D341Med (cell line): ENCODE results near the gene CMTM8.

Source experiments
- DNase-seq: peaks from one replicate; pipeline ENCODE4 v3.0.0; 2012; ENCODE audit warnings: low spot score

The CMTM8 gene

DNA sequence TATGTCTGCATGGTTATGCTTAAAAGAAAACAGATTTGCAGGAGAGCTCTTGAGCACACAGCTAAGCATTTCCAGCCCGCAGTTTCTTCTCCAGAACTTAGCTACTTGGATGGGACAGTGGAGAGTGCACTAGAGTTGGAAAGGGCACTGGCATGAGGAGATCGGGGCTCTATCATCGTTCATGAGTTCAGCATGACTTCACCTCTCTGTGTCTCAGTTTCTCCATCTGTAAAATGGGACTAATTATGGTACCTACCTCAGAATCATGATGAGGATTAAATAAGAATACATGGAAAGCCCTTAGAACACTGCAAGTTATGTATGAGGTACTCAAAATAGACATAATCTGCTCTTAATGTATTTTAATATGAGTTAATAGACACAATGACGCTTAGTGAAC, 69.9 kb downstream of the CMTM8 start:
- DNase-seq = no peak

DNA sequence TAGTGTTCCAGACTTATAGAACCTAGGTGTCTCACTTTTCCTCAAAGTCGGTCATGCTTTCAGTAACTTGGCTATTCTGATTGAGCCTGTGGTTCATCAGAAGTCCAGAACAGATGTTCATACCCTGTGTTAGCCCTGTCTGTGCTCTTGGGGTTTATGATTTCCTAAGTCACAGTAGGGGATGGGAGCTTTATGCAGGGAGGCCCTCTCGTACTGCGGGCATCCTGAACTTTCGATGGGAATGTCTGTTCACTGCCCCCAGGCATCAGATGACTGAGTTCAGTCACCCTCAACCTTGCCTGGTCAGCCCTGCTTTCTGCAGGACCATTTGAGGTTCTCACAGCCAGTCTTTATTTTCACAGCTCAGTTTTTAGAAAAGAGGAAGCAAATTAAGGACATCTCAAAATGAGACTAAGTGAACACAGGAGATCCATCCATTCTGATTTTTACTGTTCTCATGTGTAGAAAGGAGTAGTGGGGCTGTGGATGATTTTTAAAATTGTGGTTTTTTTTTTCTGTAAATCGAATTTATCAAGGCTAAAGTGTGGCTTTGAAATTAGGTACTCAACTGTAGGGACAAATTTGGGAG, 71.3 kb downstream of the CMTM8 start:
- DNase-seq = no peak

DNA sequence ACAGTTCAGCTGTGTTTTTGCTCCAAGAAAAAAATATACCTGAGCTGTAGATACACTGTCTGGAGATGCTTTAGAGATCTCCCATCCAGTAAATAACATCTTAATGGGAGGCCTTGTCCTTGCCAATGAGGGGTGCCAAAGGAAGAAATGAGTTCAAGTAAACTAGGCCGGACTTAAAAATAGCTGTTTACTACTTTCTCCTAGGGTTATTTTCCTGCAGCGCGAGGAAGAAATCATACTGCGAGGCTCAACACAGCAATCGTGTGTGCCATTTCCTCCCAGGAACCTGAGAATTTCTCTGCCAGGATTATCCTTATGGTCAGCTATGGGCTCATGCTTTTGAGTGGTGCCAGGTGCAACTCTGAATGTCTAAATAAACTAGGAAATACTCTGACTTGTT, 71.9 kb downstream of the CMTM8 start:
- DNase-seq = no peak

DNA sequence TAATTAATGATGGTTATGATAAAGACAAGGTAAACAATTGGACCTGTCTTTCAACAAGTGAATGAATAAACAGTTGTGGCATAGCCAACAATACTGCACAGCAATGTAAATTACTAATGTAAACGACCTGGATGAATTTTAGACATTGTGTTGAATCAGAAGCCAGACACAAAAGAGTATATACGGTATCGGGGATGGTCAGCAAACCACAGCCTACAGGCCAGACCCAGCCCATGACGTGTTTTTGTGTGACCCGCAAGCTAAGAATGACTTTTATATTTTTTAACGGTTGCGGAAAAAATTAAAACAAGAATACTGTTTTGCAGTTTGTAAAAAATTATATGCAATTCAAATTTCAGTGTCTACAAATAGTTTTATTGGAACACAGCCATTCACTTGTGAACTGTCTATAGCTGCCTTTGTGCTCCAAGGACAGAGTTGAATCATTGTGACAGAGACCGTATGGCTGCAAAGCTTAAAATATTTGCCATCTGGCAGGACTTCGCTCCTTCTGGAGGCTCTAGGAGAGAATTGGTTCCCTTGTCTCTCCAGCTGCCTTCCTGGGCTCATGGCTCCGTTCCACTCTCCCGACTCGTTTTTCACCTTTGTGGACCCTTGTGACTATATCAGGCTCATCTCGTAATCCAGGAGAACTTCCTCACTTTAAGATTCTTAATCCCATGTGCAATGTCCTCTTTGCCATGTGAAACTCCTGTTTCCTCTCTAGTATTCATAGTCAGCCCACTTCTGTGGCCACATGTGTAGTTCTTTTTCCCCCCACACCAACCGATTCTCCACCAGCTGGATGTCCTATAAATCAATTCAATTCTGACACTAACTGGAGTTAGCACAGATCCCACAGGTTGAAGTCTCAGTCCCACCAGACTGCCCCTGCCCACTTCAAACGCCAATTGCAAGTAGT, 72.7 kb downstream of the CMTM8 start:
- peak; percentile 42 for DNase-seq

DNA sequence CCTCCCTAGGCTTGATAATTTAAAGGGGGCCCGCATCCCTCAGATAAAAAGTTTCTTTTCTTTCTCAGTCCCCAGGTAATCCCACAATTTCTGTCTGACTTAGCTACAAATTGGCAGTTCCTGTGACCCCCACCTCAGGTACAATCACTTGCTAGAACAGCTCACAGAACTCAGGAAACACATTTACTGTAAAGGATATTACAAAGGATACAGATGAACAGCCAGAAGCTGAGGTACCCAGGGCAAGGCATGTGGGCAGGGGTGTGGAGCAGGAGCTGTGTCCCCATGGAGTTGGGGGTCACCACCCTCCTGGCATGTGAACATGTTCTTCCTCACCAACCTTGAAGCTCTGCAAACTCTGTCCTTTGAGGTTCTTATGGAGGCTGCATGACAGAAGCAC, 73.8 kb downstream of the CMTM8 start:
- no peak for DNase-seq

DNA sequence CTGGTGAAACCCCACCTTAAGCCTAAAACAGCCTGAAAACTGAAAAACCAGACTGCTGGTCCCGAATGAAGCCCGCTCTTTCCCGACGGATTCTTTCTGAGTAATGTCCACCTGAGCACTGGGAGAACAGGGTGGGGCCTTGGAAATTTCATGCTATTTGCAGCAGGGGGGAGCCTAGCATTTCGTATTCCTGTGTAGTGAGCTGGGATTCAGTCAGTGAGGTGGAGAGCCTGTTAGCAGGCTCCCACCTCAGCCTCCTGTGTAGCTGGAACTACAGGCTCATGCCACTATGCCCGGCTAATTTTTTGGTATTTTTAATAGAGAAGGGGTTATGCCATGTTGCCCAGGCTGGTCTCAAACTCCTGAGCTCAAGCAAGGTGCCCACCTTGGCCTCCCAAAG, 74.7 kb downstream of the CMTM8 start:
- DNase-seq = no peak

DNA sequence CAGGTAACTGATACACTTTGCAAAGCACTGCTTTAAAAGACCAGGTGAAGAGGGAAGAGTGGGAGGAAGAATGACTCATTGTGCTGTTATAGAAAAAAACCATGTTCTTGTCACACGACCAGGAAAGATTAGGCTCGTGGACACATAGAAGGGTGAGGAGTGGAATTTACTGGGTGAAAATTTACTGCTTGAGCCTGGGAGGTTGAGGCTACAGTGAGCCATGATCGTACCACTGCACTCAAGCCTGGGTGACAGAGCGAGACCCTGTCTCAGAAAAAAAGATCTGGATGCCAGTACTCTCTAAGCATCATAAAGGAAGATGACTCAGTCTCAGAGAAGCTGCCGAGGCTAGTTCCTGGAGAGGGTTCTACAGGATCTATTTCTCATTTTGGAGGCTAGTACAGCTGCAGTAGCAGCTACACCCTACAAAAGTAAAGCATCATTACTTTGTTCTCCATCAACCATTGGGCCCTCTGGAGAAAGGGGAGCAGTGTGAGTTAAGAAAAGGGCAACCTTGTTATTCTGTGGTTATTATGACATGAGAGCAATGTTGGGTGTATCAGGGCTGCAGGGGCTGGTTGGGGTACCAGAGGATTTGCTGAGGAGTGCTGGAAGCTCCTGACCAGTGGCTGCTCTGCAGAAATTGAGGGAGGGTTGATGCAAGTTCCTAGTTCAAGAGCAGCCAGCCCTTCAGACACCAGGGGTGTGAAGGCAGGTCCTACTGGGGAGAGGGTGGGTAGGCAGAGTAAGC, 75.4 kb downstream of the CMTM8 start:
- no peak for DNase-seq

DNA sequence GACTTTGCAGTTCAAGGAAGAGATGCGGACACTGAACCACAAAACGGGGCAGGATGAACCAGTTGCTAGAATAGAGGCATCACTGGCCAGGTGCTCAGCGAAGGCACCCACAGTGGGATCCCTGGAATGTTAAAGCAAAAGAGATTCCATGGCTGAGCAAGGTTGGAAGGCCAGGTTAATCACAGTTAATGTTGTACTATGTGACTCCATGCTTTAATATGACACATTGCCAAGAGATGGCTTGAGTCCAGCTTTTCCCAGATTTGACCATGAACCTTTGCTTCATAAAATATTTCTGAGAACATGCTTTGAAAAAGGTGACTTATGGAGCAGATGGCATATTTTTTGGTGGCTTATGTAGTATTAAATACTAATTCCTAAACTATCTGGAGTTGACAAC, 77.0 kb downstream of the CMTM8 start:
- no peak for DNase-seq

DNA sequence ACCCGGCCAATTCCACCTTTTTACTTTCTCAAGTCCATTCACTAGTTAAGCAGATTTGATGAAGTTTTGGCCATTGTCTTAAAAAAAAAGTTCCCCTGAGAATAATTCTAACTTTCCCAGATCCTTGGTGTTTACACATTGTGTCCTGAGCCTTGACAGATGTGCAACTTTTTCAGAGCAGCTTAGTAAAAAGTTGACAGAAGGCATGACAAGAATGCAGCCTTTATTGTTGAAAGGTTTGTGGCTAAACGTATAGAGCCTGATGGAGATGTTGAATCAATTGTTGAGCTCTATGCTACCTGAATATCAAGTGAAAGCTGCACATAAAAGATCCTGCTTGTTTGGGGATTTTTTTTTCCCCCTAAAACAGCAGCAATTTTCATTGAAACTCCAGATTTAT, 77.8 kb downstream of the CMTM8 start:
- DNase-seq = no peak

DNA sequence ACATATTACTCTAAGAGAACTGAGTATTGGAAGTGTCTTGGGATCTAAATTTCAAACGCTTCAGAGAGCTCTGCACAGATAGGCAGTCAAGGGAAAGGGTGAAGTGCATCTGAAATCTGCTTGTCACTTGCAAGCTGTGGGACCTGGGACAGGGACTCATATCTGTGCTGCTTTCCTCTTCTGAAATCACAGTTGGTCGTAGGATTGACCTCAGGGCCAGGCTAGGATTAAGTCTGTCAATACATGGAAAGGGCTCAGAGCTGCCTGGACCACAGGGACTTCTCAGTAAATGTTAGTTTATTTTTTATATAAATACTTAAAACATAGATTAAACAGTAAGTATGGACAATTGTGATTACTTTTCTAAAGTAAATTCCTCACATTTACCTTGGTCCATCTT, 78.5 kb downstream of the CMTM8 start:
- DNase-seq = no peak

DNA sequence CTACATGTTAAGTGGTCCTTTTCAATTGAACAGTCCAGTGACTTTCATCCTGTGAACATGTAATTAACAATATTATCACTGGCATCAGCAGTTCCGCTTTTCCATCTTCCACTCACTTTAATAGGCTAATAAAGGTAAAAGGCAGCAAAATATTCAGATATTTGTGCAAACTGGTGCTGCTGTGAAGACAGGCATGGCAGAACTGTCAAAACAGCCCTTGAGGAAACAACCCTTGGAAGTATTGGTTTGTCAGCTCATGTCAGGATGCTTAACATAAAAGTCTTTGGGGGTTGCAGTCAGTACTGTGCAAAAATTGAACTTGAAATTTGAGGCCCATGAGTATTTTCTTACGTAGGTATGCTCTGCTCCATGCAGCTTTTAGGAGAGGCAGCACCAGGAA, 81.1 kb downstream of the CMTM8 start:
- DNase-seq = no peak

DNA sequence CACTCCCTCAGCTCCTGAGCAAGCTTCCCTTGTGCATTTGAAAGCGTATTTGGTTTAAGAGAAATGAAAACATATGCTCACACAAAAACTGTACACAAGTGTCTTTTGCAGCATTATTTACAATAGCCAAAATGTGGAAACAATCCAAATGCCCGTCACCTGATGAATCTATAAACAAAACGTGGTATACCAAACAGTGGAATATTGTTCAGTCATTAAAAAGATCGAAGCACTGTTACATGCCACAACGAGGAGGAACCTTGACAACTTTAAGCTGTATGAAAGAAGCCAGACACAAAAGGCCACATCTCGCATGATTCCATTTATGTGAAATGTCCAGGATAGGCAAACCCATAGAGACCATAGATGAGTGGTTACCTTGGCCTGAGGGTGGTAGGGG, 81.6 kb downstream of the CMTM8 start:
- no peak for DNase-seq

DNA sequence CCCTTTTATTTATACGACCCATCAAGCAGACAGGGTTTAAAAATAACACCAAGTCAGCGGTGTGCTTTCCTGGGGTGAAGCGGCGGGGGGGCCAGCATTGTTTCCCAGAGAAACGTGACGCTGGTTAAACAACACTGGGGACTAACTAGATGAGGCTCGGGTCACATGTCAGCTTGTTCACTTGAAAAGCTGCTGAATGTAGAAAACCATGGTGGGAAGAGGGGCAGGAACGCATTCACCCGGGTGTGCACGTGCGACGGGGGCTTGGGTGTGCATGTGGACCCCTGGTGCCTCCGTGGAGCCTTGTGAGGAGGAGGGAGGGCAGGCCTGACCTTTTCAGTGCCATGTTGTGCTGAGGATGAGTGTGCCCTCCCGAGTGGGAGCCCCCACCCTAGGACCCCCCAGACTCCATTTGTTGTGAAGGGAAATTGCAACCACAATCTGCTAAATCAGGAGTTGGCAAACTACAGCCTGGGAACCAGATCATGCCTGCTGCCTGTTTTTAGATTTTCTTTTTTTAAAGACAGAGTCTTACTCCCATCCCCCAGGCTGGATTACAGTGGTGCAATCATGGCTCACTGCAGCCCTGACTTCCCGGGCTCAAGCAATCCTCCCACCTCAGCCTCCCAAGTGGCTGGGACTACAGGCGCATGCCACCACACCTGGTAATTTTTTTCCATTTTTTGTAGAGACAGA, 82.8 kb downstream of the CMTM8 start:
- no peak for DNase-seq

DNA sequence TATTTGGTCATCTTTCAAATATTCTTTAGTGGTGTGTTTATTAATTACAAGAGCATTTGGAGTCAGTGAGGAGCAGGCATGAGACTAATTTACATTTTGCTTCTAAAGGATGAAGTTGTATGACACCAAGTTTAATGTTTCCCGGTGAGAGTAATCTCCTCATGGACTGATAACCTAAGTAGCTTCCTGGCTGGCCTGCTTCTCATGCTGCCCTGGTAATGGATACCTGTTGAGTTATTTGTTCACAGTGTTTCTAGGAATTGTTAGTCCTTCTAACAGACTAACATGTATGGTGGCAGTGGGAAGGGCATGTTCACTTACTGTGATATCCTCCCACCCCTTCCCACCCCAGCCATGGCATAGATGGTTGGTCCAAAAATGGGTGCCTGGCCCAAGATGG, 83.8 kb downstream of the CMTM8 start:
- DNase-seq = no peak

DNA sequence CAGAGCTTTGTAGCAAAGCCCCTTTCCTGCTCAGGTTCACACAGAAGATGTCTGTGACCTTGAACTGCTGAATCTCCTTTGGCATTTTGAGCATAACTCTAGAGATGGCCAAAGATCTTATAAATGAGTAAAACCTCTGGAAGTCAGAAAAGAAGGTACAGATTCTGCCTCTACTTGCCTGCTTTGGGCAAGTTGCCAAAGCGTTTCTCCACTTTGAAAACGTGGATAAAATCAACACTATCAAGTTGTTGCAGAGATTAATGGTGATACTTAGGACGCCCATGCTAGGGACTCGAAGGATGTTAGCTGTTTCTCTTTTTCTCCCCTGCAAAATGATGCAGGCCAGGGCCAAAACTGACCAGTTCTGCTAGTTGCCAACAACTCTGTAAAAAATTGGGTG, 85.1 kb downstream of the CMTM8 start:
- no peak for DNase-seq

DNA sequence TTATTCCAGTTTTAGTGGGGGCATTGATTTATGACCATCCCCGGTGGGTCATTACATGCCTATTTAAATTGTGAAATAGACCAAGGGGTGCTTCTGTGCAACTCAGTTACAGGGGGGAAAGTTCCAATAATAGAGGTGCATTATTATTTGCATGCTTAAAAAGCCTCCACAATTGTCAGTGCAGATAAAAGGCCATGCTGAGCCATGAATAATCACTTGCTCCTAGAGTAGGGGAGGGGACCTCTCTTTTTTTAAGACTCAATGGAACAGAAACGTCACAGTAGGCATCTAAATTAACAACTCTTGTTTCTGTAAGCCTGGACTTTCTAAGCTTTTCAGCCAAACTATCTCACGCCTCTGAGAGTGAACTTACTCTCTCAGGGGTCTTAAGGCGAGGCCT, 86.7 kb downstream of the CMTM8 start:
- no peak for DNase-seq

DNA sequence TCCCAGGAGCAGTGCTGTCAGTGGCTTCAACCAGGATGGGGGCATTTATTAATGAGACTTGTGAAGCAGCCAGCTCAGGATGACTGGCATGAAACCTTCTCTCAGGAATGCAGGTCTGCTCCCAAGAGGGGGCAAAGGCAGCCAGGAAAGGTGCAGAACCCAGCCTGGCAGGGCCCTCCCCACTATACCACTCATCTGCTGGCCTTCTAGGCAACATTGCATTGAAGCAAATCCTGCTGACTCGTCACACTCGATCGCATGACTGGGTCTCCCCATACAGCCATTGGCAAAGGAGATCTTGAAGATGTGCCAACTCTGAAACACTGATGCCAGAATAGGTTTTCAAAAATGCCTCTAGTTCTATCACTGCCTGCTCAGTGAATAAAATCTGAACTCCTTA, 87.4 kb downstream of the CMTM8 start:
- no peak for DNase-seq

DNA sequence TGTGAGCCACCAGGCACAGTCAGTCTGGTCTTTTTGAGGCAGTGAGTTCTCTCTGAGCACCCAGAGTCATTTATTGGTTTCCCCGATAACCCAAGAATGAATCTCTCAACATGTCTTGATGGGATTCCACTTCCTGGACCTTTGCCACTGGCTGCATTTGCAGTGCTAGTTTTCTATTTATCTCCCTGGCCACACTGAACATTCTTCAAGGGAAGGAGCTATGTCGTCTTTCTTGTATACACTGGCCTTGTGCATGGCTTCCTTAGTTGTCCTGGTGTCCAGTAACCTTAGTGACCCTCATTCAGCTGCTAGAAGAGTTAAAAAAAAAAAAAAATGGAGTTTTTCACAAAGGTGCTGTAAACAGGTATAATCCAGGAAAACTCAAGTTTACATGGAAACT, 88.3 kb downstream of the CMTM8 start:
- DNase-seq = no peak

DNA sequence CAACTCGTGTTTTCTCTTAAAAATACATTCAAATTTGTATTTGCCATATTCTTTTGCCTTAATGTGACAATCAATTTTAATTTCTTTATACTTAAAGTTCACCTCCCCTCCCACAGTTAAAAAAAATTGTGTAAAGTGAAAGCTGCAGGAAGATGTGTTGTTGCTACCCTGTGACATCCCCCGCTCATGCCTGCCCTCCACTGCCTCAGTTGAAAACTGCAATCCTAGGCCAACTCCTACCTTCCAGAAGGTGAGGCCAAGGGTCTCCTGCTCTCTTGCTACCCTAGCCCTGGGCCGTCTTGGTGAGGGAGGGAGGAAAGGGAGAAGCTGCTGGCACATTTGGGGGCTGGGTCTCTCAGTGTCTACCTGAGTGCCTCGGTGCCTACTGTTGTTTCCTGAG, 96.2 kb downstream of the CMTM8 start:
- peak; percentile 43 for DNase-seq

DNA sequence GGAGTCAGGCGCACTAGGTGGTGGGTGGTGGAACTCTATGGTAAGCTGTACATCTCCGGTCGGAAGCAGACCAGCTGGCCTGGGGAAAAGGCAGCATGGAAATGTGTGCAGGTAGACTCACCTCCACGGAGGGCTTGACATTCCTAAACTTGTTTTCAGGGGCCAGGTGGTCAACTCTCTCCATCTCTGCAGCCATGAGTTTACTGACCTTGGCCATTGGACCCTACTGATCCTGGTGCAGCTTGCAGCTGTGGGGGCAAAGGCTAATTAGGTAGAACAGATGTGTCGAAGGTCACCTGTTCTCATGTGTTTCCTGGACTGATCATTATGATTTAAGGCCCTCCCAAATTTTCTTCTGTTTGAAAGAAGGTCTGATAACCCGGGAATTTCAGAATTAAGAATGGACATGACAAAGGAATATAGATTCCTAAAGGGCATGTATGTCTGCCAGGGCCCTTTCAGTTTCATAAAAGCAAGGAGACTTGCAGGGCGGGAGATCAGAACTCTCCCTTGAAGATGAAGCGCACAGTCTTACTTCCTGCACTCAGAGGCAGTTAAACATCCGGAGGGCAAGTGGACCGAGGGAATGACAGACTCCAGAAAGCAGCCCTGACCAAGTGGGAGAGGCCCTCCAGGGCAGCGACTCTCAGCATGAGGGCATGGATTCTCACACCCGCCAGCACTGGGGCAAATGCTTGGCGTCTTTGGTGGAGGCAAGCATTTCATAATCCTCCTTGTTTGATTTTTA, 97.1 kb downstream of the CMTM8 start:
- no peak for DNase-seq

DNA sequence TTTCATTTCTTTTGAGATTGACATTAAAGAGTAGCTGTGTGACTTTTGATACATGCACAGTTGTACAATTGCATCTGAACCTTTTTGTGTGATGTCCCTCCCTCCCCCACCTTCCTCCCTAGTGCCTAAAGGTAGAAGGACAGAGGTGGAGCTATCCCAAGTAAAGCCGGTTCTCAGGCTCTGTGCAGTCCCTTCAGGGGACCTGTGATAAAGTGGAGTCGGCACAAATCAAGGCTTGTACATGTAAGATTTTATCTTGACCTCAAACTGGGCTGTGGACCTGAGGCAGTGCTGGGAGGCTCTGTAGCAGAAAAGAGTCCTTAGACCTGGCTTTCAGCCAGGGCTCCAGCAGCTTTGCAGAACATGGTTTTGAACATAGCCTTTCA, 97.6 kb downstream of the CMTM8 start:
- no peak for DNase-seq

DNA sequence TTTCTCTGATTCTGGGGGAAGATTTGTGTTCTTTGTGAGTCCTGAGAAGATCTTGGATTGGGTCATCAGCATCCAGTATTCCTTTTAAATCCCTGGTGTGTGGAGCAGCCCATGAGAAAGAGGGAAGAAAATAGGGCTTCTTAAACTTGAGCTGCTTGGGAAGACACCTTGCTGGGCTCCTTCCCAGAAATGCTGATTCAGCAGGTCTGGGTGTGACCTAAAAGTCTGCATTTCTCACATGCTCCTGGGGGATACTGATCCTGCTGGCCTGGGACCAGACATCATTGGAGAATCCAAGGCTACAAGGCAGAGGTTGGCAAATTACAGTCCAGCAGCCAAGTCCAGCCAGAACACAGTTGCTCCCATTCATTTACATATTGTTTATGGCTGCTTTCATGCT, 99.0 kb downstream of the CMTM8 start:
- no peak for DNase-seq
